ENCODE measurements around the gene MAGED1. TPM values are rescaled to one million over a fixed set of nuclear protein-coding genes. Genes with fewer than 3 reads are reported as not detected.
A peak's percentile ranks its signal among the peaks of the same experiment; 100 is the strongest.

MAGED1 gene
- 100 to 1,000 TPM; 296 to 339 (median 326) TPM for polyA plus RNA-seq (ENCODE audit: insufficient read length in 4 of 4)

- peak; percentile 74 to 89 (median 82) for DNase-seq (ENCODE audit: low read depth in 4 of 4, low spot score in 2 of 4)
These were observed at the start of gene MAGED1 for GRCh38 chrX:51892921-51893745. Gene MAGED1, plus strand, starts transcription at chrX:51893623. Its CDS starts 682 bp downstream, at chrX:51894305.

DNA sequence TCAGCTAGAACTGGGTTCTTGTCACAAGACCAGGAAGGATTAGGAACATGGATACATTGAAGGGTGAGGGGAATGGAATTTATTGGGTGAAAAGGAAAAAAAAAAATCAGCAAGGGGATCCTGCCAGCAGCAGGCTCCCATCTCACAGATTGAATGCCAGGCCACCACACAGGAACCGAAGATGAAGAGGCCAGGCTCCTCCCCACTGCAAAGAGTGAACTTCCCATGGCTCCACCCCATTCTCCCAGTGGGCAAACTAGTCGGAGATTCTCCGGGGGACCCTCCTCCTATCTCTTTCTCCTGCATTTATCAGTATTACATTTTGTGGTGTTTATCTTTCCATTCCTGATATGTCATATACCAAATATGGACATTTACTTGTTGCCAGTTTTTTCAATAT is 46.0 kb upstream of the MAGED1 start:
- DNase-seq (ENCODE audit: low read depth in 4 of 4, low spot score in 2 of 4): no peak

DNA sequence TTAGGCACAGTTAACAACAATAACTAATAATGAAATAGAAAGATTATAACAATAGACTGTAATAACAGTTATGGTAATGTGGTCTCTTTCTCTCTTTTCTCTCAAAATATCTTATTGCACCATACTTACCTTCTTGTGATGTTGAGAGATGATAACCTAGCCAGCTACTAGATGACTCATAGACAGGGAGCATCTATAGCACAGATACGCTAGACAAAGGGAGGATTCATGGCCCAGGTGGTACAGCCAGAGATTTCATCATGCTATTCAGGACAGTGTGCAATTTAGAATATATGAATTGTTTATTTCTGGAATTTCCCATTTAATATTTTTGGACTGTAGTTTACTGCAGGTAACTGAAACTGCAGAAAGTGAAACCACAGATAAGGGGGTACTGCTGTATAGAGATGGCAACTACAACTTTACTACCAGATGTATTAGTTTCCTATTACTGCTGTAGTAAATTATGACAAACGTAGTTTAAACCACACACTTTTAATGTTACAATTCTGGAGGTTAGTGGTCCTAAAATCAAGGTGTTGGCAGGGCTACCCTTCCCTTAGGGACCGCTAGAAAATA is 41.8 kb upstream of the MAGED1 start:
- no peak for DNase-seq (ENCODE audit: low read depth in 4 of 4, low spot score in 2 of 4)

GRCh38 chrX:51852096-51852495 is 41.3 kb upstream of the MAGED1 start:
- DNase-seq (ENCODE audit: low read depth in 4 of 4, low spot score in 2 of 4): no peak

DNA sequence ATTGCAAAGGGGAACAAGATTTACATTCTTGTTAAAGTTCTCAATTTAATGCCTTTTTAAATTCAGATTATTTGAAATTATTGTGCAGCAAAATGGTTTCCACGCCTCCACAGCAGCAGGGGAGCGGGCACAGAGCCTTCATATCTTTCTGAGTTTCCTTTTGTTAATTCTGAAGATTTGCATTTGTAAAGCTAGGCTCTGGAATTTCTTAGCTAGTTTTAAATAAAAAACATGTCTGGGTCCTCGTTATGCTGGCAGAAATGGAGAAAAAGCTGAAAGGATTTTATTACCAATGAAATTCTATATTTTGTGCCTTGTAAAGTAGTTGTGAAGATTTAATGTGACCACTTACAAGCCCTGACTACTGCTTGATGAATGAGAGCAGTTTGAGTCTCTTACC is 40.8 kb upstream of the MAGED1 start:
- DNase-seq (ENCODE audit: low read depth in 4 of 4, low spot score in 2 of 4): no peak

DNA sequence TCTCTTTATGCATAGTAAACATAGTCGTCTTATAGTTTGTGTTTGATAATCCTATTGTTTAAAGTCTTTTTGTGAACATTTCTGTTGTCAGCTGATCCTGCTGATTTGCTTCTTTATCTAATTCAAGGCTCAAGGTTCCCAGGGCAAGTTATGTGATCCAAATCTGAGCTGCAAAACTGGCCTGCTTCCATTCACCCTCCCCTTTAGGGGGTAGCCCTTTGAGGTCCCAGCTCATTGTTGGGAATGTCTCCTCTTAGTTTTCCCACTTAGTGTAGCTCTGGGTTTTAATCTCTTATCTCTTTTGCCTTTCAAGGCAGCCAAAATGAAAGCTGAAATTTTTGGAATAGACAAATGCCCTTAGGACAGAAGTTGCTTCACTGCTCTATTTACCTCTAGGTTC is 40.2 kb upstream of the MAGED1 start:
- DNase-seq (ENCODE audit: low read depth in 4 of 4, low spot score in 2 of 4): no peak

DNA sequence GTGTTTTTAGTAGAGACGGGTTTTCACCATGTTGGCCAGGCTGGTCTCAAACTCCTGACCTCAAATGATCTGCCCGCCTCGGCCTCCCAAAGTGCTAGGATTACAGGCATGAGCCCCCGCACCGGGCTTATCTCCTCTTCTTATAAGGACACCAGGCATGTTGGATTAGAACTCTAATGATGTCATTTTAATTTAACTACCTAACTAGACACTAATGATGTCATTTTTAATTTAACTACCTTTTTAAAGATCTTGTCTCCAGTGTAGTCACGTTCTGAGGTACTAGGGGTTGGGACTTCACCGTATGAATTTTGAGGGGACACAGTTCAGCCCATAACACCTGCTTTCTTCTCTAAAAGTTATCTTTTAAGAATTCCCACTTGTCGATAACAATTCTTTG is 37.7 kb upstream of the MAGED1 start:
- DNase-seq (ENCODE audit: low read depth in 4 of 4, low spot score in 2 of 4): no peak

DNA sequence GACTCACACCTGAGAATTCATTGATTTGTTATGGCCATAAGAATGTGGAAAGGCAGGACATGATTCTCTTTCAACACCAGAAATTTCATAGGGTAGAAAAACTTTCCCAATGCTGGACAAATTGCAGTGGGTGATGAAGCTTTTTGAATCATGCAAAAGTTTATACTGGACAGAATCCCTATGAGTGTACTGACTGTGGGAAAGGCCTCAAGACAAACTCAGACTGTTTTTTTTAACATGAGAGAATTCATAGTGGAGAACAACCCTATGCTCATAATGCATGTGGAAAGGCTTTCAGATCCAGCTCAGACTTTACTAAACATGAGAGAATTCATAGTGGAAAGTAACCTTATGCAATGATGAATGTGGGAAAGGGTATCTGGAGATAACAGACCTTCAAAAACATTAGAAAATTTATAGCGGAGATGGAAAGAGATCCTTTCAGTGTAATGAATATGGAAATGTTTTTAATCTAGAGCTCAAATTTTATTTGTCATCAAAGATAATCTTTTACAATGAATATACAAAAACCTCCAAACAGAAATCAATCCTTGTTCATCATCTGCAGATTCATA is 36.2 kb upstream of the MAGED1 start:
- DNase-seq (ENCODE audit: low read depth in 4 of 4, low spot score in 2 of 4): no peak

- peak in 2 of 4 donors; percentile 0 to 4 for DNase-seq (ENCODE audit: low read depth in 4 of 4, low spot score in 2 of 4)
These were observed 32.7 kb upstream of the MAGED1 start for GRCh38 chrX:51860679-51861078.

DNA sequence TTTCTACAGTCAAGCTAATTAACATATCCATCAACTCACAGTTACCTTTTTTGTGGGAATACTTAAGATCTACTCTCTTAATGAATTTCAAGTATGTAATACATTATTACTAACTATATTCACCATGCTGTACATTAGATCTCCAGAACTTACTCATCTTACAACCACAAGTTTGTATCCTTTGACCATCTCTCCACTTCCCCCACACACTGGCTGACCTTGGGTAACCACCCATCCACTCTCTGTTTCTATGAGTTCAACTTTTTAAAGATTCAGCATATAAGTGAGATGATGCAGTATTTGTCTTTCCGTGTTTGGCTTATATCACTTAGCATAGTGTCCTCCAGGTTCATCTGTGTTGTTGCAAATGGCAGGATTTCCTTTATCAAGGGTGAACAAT is 30.5 kb upstream of the MAGED1 start:
- DNase-seq (ENCODE audit: low read depth in 4 of 4, low spot score in 2 of 4): no peak

DNA sequence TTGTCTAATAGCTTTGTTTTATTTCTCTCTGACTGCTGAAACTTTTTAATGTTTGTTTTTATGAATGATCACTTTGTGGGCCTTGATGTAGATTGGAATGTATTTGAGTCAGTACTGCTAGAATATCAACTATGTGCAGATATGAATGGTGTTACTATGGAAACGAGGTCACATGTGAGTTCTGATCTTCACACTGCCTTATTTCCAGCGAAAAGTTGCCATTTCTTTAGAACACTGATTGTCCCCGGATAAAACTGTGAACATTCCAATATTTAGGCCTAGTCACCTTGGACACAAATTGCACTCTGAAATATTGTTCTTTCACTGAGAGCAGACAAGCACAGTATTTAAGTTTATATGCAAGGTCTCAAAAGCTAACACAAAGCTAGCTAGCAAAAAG is 27.2 kb upstream of the MAGED1 start:
- no peak for DNase-seq (ENCODE audit: low read depth in 4 of 4, low spot score in 2 of 4)

DNA sequence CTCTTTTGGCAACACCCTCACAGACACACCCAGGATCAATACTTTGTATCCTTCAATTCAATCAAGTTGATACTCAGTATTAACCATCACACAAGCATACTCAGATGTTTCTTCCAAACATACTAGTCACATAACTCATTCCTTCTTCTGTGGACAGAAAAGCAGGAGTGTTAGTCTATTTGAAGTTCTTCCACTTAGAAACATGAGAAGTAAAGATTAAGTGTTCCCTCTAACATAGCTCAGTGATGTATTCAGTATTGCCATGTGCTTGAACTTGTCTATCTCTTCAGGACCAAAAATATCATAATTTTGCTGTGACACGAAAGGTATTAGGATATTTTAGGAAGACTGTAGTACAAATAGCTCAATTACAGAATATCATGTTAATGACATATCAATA is 25.8 kb upstream of the MAGED1 start:
- no peak for DNase-seq (ENCODE audit: low read depth in 4 of 4, low spot score in 2 of 4)

DNA sequence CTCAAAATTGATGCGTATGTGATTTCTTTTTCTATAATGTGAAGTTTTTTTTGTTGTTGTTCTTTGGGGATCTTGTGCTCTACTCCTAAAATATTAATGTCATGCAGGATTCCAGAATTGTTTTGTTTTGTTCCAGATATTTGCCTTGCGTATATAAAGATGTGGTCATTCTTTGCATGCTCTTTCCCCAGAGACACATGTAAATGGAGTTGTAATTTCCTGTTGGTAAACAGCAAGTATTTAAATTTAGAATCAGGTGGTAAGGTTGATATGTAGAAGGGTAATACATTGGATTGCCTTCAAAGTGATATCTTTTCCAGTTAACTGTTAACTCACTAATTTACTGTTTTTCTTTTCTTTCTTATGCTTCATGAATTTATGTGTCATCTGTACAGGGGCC is 23.1 kb upstream of the MAGED1 start:
- no peak for DNase-seq (ENCODE audit: low read depth in 4 of 4, low spot score in 2 of 4)

- no peak for DNase-seq (ENCODE audit: low read depth in 4 of 4, low spot score in 2 of 4)
These were observed 19.3 kb upstream of the MAGED1 start for GRCh38 chrX:51874123-51874522.

DNA sequence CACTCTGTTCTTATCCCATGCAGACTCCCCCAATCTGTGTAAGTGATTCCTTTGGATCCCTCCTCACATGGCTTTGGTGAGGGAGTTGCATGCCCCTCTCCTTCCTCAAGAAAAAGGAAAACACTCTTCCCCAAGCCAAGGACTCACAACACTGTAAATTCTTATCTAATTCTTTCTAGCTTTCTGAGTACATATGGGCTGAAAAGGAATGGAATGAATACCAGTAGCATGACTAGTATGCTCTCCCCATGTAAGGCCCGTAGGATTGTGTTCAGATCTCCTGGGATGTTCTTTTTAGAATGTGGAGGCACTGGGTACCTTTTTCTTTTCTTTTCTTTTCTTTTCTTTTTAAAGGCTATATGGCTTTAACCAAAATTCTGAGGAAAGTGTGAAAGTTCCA is 17.0 kb upstream of the MAGED1 start:
- DNase-seq (ENCODE audit: low read depth in 4 of 4, low spot score in 2 of 4): no peak

DNA sequence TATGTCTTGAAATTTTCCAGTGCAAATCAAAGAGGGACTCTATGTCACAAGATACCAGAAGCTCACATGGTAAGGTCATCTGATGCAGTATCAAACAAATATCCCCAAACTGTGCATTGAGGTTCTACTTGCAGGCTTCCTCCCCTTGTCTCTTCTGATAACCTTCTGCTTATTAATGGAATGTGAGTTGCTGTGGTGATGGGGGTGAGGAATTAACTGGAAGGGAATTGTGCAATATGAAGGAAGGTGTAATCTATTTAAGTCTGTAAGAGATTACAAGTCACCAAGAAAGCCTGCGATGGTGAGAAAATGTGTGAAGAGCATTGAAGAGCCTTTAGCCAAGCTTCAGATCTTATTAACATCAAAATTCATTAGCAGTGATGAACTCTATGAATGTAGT is 15.4 kb upstream of the MAGED1 start:
- DNase-seq (ENCODE audit: low read depth in 4 of 4, low spot score in 2 of 4): no peak

GRCh38 chrX:51889851-51890250 is 3.6 kb upstream of the MAGED1 start:
- no peak for DNase-seq (ENCODE audit: low read depth in 4 of 4, low spot score in 2 of 4)

- no peak for DNase-seq (ENCODE audit: low read depth in 4 of 4, low spot score in 2 of 4)
These were observed 2.2 kb upstream of the MAGED1 start for GRCh38 chrX:51891245-51891644.

DNA sequence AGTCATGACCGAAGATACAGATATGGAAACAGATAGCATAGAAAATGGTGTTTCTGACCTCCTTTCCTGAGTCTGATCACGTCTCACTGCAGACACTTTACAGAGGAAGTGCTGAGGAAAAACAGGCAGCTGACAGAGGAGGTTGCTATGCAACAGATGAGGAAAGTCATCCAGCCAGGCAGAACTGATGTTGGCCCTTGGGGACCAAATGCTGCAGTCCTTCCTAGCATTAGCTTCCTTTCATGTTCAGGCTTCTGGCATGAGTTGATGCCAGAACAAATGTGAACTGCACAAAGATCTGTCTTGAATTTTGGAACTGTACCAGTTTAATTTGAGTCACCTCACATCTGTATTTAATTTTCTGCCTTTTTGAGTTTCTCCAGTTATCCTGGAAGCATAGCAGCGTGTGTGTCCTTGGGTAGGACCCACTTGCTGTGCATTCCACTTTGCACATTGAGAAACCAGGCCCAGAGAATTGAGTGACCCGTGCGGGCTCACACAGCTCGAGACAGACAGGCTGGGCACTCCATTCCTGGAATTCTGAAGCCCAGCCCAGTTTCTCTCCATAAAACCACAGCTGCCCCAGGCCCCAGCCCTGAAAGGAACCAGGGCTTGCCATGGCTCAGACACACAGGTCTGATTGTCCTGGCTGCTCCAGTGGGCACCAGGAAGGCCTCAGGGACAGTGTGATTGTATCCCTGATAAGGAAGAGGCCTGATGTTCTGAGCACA is 1.4 kb upstream of the MAGED1 start:
- DNase-seq (ENCODE audit: low read depth in 4 of 4, low spot score in 2 of 4): no peak

GRCh38 chrX:51893931-51894696 is 691 bp downstream of the MAGED1 start:
- DNase-seq (ENCODE audit: low read depth in 4 of 4, low spot score in 2 of 4): peak in 3 of 4 donors; percentile 26 to 48 (median 40)
